ENCODE results near the gene PNRC1. TPM values are rescaled to one million over a fixed set of nuclear protein-coding genes. Genes with fewer than 3 reads are reported as not detected.
"Not testable (repeated sequence)": the region's sequence is repeated elsewhere in the genome, so short reads cannot be mapped to it uniquely, and the experiment has no call there.

Gene PNRC1
- total RNA-seq, 1 donor from 2014 or later: 244 TPM

GRCh38 chr6:89110284-89110683, 29.7 kb downstream of the PNRC1 start:
- no peak for DNase-seq (ENCODE audit: low spot score)

DNA sequence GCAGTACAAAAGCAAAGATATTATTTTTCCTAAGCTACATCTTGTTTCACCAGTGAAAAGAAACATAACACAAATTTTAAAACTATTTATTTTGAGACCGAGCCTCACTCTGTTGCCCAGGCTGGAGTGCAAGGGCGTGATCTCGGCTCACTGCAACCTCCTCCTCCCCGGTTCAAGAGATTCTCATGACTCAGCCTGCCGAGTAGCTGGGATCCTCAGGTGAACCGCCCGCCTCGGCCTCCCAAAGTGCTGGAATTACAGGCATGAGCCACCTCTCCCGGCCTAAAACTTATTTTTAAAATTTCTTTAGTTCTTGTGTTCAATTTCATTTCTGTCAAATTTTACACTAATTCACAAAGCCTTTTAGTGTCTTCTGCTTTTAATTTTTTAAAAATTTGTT, 31.4 kb downstream of the PNRC1 start:
- DNase-seq (ENCODE audit: low spot score): no peak

- no peak for DNase-seq (ENCODE audit: low spot score)
Measured at GRCh38 chr6:89116702-89117101, 36.2 kb downstream of the PNRC1 start.

- no peak for DNase-seq (ENCODE audit: low spot score)
Measured at GRCh38 chr6:89117211-89118108, 36.9 kb downstream of the PNRC1 start, which contains the start of gene SRSF12. Gene SRSF12, minus strand, starts transcription at chr6:89118071. Its CDS starts 184 bp downstream, at chr6:89117887.

GRCh38 chr6:89118931-89119330, 38.4 kb downstream of the PNRC1 start:
- DNase-seq (ENCODE audit: low spot score): no peak

- peak; percentile 47 for DNase-seq (ENCODE audit: low spot score)
Measured at GRCh38 chr6:89120371-89120770, 39.8 kb downstream of the PNRC1 start.

- no peak for DNase-seq (ENCODE audit: low spot score)
Measured at GRCh38 chr6:89121934-89122333, 41.4 kb downstream of the PNRC1 start.

- DNase-seq (ENCODE audit: low spot score): no peak
Measured at GRCh38 chr6:89122625-89123024, 42.1 kb downstream of the PNRC1 start.

GRCh38 chr6:89128256-89128671, 47.7 kb downstream of the PNRC1 start:
- DNase-seq (ENCODE audit: low spot score): not testable (repeated sequence)

DNA sequence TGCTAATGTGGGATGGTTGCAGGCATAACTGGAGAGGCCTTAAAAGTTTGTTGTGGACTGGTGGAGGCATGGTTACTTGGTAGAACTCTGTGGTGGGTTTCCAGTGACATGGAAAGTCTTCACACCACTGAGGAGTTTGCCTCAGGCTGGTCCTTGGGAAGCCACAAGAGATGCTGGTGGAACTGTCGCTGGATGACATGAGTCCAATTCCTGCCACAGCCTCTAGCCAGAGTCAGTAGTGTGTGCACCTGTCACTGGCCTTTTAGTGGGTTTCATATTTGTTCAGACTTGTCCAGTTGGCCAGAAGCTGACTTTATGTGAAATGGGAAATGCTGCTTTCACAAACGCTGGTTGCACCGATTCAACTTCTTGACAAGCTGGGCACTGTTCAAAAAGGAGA, 51.0 kb downstream of the PNRC1 start:
- DNase-seq (ENCODE audit: low spot score): no peak

- DNase-seq (ENCODE audit: low spot score): no peak
Measured at GRCh38 chr6:89132057-89132456, 51.5 kb downstream of the PNRC1 start.

DNA sequence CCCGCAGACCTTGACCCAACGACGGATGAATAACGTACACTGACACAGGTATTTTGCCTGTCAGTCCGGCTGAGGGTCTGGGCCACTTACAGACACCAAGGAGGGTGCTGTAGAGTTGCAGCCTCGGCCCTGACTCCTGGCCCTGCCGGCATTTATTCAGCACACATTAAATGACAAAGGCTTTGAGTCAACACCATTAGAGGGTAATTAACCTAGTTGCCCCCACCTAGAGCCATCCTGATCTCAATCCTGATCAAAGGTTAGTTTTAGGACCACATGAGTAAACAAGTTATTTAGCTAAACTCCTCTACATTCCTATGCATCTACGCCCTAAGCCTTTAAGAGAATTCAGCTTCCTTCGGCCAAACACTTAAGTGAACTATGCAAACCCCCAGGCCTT, 53.4 kb downstream of the PNRC1 start:
- DNase-seq (ENCODE audit: low spot score): no peak

GRCh38 chr6:89134723-89135122, 54.2 kb downstream of the PNRC1 start:
- DNase-seq (ENCODE audit: low spot score): no peak

Other genes with a start within 250 kb of the PNRC1 start
- 9.1 TPM for gene RNGTT, start 117.1 kb upstream of the PNRC1 start, total RNA-seq
- gene SRSF12, start 37.3 kb downstream of the PNRC1 start, total RNA-seq: 2.2 TPM
- gene PM20D2, start 65.3 kb downstream of the PNRC1 start, total RNA-seq: 17.3 TPM
- gene GABRR1, start 136.6 kb downstream of the PNRC1 start, total RNA-seq: not detected
- 0.92 TPM for gene GABRR2, start 234.5 kb downstream of the PNRC1 start, total RNA-seq